Activated CD4-positive, alpha-beta T cell treated with anti-CD3 and anti-CD28 coated beads for 48 hours (primary cell): ENCODE measurements around the gene FGB.

Experiments used
- DNase-seq: peaks from one replicate; pipeline ENCODE4 v3.0.0-alpha.2; 2020

The FGB gene

GRCh38 chr4:154597798-154598774 lies 35.3 kb downstream of the FGB start:
- no peak for DNase-seq

- no peak for DNase-seq
Observed at GRCh38 chr4:154602404-154603020, 39.7 kb downstream of the FGB start.

DNA sequence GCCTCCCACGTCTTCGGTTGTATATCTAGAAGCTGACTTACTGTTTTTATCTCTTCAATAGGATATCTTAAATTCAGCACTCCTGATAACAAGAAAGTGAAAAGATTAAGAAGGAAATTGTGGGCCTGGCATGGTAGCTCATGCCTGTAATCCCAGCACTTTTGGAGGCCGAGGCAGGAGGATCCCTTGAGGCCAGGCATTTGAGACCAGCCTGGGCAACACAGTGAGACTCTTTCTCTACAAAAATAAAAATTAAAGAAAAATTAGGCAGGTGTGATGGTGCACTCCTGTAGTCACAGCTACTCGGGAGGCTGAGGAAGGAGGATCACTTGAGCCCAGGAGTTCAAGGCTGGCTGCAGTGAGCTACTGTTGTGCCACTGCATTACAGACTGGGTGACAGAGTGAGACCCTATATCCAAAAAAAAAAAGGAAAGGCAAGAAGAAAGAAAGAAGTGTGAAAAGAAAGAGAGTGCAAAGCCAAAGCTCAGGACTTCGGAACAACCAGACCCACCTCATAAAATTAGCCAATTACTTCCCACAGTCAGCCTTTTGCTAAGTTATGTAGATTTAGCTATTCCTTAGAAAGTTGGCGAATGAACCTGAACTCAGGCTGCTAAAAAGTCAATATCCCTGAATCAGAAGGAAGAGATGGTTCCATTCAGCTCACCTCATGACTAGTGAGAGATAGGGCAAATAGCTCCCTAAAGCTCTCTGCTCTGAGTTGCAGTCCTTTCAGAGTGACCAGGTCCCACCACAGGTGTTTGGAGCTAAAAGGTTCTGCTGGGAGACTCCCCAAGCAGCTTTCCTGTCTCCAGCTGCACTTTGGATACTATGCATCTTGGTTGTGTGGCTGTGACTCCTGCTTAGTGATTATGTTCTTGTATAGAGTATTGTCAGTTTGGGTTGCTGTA lies 40.5 kb downstream of the FGB start:
- no peak for DNase-seq

DNA sequence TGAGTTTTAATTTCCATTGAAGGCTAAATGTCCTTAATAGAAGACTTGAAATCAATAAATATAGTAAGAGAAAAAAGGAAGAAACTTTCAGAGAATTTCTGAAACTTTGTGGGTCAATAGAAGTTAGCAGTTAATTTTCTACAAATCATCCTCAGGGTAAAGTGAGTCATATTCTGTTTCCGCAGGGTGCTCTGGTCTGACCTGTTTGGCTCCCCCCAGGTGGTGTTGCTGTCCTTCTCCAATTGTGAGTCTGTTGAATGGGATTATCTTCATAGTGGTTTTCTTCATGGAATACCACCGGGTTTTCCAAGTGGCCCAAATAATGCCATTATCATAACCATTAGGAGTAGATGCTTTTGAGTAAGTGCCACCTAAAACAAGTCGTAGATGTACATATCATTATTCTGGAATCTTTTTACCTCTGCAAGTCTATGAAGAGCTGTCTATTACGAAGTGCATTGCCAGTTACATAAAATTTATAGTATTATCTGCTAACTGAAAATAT lies 41.9 kb downstream of the FGB start:
- no peak for DNase-seq

- DNase-seq: no peak
Observed at GRCh38 chr4:154606728-154607723, 44.2 kb downstream of the FGB start.

DNA sequence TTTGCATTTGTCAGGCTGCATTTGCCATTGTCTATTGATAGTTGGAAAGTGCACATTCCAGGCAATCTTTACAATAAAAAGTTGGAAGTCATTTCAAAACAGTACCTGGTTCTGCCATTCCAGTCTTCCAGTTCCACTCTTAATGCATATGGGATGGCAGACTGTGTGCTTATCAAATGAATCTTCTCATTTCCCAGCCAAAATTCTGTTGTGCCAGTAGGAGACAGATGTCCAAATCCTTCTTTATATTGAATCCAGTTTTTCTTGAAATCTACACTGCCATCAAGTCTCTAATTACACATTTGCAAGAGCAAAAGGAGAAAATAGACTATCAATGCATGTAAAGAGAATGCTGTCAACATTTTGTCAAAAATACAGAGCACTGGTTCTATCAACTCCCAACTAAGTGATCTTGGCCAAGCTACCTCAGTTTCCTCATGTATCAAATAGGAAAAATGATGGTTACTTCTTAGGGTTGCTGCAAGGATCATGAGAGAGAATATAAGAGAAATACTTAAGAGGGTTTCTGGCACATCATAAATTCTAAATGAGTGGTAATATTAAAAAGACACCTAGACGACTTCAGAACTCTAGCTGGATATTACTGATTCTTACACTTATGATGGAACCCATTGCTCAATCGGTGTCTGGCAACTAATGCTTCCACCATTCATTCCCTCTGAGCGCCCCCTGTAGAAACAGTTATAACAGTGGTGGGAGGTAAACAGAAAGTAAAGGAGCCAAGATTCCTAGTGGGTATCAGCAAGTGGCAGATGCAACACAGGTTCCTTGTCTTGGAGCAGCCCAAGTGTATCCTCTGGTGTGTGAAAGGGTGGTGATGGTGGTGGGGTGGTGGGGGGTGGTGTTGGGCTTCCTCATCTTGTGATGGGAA lies 45.8 kb downstream of the FGB start:
- DNase-seq: no peak

DNA sequence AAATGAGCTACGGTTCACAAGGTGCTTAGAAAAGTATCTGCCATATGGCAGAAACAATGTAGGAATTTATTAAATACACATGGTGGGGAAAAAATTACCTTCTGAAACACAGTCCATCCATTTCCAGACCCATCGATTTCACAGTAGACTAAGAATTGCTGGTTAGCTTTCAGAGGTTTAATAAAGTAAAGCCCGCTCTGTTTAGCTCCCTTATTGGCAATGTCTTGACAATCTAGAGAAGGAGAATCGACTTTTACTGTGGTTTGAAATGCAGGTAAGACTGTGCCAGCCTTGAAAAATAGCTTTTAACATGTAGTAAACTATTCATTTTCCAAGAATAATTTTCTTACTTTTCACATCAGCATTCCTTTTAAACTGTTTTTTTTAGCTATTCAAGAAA lies 46.7 kb downstream of the FGB start:
- no peak for DNase-seq

DNA sequence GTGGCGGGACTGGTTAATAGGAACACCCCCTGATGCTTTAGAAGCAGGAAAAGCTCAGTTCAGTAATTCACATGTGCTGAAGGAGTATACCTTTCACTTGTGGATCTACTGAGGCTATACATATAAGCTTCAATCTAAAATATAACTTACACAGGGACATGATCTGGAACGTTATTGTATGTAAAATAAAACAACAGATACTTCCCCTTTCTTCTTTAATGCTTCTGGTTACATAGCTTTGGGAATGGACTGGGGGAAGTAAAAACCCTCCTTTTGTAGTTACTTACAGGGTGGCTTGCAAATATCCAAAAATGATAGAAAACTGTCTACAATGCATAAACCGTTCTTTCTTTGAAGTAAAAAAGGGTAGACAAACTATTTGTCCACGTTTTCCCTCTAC lies 47.8 kb downstream of the FGB start:
- DNase-seq: no peak

DNA sequence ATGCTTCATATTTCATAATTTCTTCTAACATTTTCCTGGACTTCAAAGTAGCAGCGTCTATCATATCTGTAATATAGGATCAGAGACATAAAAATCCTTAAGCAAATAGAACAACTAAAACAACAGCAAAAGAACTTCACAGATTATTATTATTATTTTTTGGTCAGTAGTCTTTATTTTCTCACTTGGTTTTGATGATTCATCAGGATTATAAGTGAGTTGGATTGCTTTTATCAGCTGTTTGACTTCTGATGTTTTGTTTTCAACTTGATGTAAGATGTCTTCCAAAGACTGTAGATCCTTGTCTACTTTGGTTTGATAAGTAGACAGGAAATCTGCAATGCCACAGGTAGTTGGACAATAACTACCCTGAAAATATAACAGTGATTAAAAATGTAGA lies 49.0 kb downstream of the FGB start:
- DNase-seq: no peak

DNA sequence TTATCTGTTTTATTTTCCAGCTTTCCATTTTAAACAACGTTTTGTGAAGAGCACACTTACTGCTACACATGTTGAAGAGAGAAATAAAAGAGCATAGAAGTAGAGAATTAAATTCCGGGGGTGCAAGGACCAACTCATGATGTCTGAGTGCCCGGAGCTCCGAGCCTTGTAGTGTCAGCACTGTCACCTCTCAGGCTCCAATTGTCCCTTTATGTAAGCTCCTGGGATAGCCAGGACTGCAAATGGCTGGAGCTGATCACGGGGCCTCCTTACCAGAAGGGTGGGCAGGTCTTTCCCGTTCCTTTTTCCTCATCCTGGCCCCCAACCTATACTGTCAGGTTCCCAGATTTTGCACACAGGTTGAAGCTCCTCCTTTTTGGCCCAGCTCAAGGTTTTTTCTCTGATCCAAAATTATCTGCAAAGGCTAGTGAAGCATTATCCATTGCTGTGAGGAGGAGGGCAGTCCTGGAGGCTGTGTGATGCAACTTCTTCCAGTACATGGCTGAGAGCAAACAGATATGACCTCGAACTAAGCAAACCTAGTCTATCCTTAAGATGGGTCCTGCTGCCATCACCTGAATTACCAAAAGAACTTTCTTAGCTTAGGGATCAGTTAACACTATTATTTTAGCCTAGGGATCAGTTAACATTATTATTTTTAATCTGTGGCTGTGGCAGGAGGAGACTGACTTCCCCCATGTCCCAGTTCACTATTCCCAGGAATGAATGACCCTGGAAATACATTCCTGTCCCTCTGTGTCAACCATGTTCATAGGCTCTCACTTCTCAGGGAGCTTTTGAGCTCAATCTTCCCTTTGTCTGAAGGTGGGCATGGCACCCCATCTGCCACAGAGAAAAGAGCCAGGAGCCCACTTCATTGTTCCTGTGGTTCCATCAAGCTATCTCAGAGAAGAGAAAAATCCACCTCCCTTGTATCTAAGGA lies 49.9 kb downstream of the FGB start, which contains the start of gene FGG:
FGG (minus strand) TSS at position 185 of the 943 bp plus-strand sequence; CDS start at position 138, 47 bp downstream.
- DNase-seq: no peak

- DNase-seq: no peak
Observed at GRCh38 chr4:154614306-154614705, 51.5 kb downstream of the FGB start.

DNA sequence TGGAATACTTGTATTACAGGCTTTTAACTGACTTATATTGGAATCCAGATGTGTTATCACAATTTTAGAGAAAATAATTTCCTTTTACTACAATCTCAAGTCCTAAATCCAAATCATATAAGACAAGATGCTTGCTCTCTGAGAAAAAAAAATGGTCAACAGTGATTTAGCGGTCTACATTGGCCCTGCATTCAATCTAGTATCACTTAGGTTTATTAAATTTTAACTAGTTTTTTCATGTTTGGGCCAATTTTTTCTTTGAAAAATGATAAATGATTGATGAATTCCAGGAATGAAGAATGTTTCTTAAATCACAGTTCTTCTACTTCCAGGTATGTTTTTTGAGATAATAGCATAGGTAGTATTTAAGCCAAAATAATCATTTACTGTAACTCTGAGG lies 52.4 kb downstream of the FGB start:
- no peak for DNase-seq

GRCh38 chr4:154616287-154616686 lies 53.5 kb downstream of the FGB start:
- no peak for DNase-seq

GRCh38 chr4:154616731-154617130 lies 53.9 kb downstream of the FGB start:
- no peak for DNase-seq

DNA sequence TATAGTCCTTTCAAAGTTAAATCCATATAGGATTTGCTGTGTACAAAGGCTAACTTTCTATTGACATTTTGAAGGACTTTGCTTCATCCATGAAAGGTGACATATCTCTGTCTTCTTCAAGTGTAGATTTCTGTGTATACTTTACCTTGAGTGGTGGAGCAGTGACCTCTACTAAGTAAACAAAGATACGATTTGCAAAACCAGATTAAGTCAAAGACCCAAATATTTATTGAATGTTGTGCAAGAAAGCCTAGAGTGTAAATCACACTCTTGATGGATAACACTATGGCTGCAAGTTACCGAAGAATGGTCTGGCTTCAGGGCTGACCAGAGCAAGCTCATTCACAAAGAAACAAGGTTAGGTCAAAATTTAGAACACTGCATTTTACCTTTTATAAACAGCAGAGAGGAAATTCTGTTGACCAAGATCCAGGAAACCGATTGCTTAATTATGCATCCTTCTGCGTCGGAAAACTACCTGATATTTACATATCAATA lies 55.1 kb downstream of the FGB start:
- DNase-seq: no peak

- DNase-seq: peak; percentile 74
Observed at GRCh38 chr4:154618708-154619315, 56.0 kb downstream of the FGB start.

- DNase-seq: no peak
Observed at GRCh38 chr4:154620111-154620510, 57.3 kb downstream of the FGB start.
